AG10803 (cell line): ENCODE results near the gene NTRK2.

ENCODE experiments used
- DNase-seq: peaks from one replicate; pipeline ENCODE4 v3.0.0; 2010; ENCODE audit warnings: low read depth
- H3K4me3 ChIP-seq: 2 replicates; pipeline ENCODE4 v1.5.1; 2011; ENCODE audit warnings: mild to moderate bottlenecking, low read length, control low read depth
- CTCF ChIP-seq: conservative IDR thresholded peaks from 2 replicates; pipeline ENCODE4 v1.5.1; 2011; ENCODE audit warnings: mild to moderate bottlenecking, low read length, control low read depth, inconsistent platforms

Gene NTRK2

DNA sequence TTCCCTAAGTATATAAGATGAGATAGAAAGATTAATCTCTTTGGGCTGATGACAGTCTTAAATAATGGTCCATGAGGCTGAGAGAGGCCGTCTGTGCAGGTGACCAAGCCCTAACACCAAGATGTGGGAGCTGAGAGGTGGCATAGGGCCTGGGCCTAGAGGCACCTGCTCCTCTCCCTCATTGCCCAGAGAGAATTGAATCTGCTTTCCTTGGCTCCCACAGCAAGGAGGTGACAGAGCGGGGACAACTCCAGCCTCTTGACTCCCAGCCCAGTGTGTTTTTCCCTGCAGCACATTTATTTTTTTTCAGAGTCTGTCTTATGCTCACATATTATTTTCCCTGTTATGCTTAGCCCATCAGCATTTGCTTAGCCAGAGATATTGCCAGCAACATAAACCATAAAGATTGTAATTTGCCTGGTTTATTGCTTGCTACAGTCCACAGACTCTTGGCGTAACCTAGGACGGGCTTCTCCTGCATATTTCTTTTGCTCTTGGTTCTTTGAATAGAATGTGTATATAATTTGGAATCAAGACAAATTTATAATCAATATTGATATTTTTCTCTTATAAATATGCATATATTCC lies 105.6 kb downstream of the NTRK2 start:
- no peak for DNase-seq
- H3K4me3 ChIP-seq = no peak overlapping the region
- TF ChIP-seq CTCF = no peak

GRCh38 chr9:84778570-84778969 lies 109.0 kb downstream of the NTRK2 start:
- TF ChIP-seq CTCF = no peak
- H3K4me3 ChIP-seq = no peak overlapping the region
- no peak for DNase-seq

GRCh38 chr9:84779883-84780282 lies 110.4 kb downstream of the NTRK2 start:
- DNase-seq = peak; percentile 19
- TF ChIP-seq CTCF = no peak
- H3K4me3 ChIP-seq = no peak overlapping the region

- DNase-seq = no peak
- no peak for TF ChIP-seq CTCF
Measured at GRCh38 chr9:84780385-84780784, 110.9 kb downstream of the NTRK2 start.

GRCh38 chr9:84781458-84781857 lies 111.9 kb downstream of the NTRK2 start:
- DNase-seq = no peak
- TF ChIP-seq CTCF = peak; percentile 34
- H3K4me3 ChIP-seq = no peak overlapping the region

More at GRCh38 chr9:84780385-84780784, 110.9 kb downstream of the NTRK2 start:
- no peak overlapping the region for H3K4me3 ChIP-seq

- no peak for TF ChIP-seq CTCF
- DNase-seq = no peak
- H3K4me3 ChIP-seq = no peak overlapping the region
Measured at GRCh38 chr9:84781931-84782866, 112.7 kb downstream of the NTRK2 start.
